CD4-positive, alpha-beta memory T cell (primary cell): ENCODE results near the gene G6PD. TPM values are rescaled to one million over a fixed set of nuclear protein-coding genes. Genes with fewer than 3 reads are reported as not detected.
A peak's percentile ranks its signal among the peaks of the same experiment; 100 is the strongest.

Experiments used
- CTCF ChIA-PET: fragments of 350-600 bp; sonication (Branson Sonifier 250); formaldehyde crosslinking; loops from one replicate; lab custom pipeline; 2021; ENCODE audit warnings: inconsistent platforms; ENCODE audit not compliant: partially characterized antibody; lab: Charles Lee
- POLR2A ChIA-PET: fragments of 350-600 bp; sonication (Branson Sonifier 250); formaldehyde crosslinking; loops from one replicate; lab custom pipeline; 2021; ENCODE audit not compliant: partially characterized antibody; lab: Charles Lee
- DNase-seq, 5 donors: peaks; one replicate each; pipeline versions ENCODE4 v3.0.0 to v3.0.0-alpha.2; 2020 to 2022; ENCODE audit warnings: mixed read lengths in 1 of 5
- H3K27ac ChIP-seq: one replicate; pipeline ENCODE4 v1.7.0; 2013; ENCODE audit warnings: low read depth, low read length
- H3K27me3 ChIP-seq: 2 replicates; pipeline ENCODE4 v1.7.0; 2013; ENCODE audit warnings: mild to moderate bottlenecking, low read length, moderate library complexity; ENCODE audit not compliant: insufficient read depth
- H3K36me3 ChIP-seq: 2 replicates; pipeline ENCODE4 v1.7.0; 2013; ENCODE audit warnings: mild to moderate bottlenecking, low read length, moderate library complexity; ENCODE audit not compliant: insufficient read depth
- H3K4me1 ChIP-seq: 2 replicates; pipeline ENCODE4 v1.7.0; 2013; ENCODE audit warnings: mild to moderate bottlenecking, low read length, moderate library complexity; ENCODE audit not compliant: insufficient read depth
- H3K4me3 ChIP-seq, 2 donors: one replicate each; pipeline ENCODE4 v1.7.0; 2013; ENCODE audit warnings: low read length in 2 of 2, mild to moderate bottlenecking in 1 of 2
- H3K9me3 ChIP-seq, 2 donors: one replicate each; pipeline ENCODE4 v1.7.0; 2013; ENCODE audit warnings: low read length in 2 of 2, control low read depth in 1 of 2; ENCODE audit not compliant: control insufficient read depth in 1 of 2
- H3K27ac Mint-ChIP-seq, 7 donors: one replicate each; pipeline ENCODE4 v1.8.0; 2020 to 2021; ENCODE audit warnings: mixed read lengths in 7 of 7, mild to moderate bottlenecking in 6 of 7, inconsistent platforms in 3 of 7, moderate library complexity in 3 of 7
- H3K27me3 Mint-ChIP-seq, 2 donors: one replicate each; pipeline ENCODE4 v1.8.0; 2020 to 2021; ENCODE audit warnings: mixed read lengths in 2 of 2
- H3K36me3 Mint-ChIP-seq, 2 donors: one replicate each; pipeline ENCODE4 v1.8.0; 2020 to 2021; ENCODE audit warnings: mixed read lengths in 2 of 2, inconsistent platforms in 1 of 2, mild to moderate bottlenecking in 1 of 2
- H3K4me1 Mint-ChIP-seq, 4 donors: one replicate each; pipeline ENCODE4 v1.8.0; 2020 to 2021; ENCODE audit warnings: mixed read lengths in 4 of 4, mild to moderate bottlenecking in 1 of 4
- H3K4me3 Mint-ChIP-seq, 8 donors: one replicate each; pipeline ENCODE4 v1.8.0; 2020 to 2021; ENCODE audit warnings: mixed read lengths in 8 of 8, mild to moderate bottlenecking in 7 of 8, moderate library complexity in 6 of 8, inconsistent platforms in 3 of 8
- H3K9me3 Mint-ChIP-seq, 8 donors: one replicate each; pipeline ENCODE4 v1.8.0; 2020 to 2021; ENCODE audit warnings: mixed read lengths in 8 of 8, mild to moderate bottlenecking in 5 of 8, inconsistent platforms in 3 of 8, moderate library complexity in 1 of 8
- intact Hi-C: fragments of 100-400 bp; cut with micrococcal nuclease; formaldehyde crosslinking; loops from one replicate; pipeline ENCODE4 v1.15.1; 2023
- polyA plus RNA-seq, 2 donors: library from polyadenylated mRNA; unstranded; fragments of 300-500 nt; fragmentation: Illumina TruSeq; gene quantifications; one replicate each; pipeline ENCODE4 v1.2.3, GENCODE V29; 2021
- total RNA-seq, 2 experiments: library from RNA; stranded (reverse); gene quantifications; one replicate each; pipeline ENCODE4 v1.2.3, GENCODE V29; 2021

Gene G6PD
- total and polyA plus RNA-seq, 4 experiments from 2014 or later: 1.7 to 46.0 (median 24.6) TPM

DNA sequence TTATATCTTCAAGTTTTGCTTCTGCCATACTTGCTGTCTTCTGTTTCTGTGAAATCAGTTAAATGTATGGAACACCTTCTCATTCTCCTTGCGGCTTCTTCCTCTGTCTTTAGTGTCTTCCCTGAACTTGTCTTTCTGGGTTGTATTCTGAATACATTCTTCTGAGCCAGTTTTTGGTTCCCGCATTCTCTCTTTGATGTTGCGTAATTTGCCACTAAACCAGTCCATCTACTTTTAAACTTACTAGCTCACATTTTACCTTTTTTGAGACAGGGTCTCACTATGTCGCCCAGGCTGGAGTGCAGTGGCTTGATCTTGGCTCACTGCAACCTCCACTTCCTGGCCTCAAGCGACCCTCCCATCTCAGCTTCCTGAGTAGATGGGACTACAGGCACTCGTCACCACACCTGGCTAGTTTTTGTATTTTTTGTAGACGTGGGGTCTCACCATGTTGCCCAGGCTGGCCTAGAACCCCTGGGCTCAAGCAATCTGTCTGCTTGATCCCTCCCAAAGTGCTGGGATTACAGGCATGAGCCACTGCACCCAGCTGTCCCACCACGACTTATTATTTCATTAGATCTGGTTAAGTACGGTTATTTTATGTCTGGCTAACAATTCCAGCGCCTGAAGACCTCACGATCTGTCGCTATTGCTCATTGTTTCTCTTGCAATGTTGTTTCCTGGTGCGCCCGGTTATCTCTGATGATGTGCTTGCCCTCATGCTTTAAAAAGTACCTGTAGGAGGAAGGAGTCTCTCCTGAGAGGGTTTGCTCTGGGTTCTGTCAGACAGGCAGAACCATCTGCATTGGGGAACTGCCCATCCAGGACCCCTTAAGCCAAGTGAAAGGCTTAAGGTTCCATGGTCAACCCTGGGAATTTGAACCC, 20.8 kb downstream of the G6PD start:
- Histone ChIP-seq H3K4me3 (no peak overlapping the region), H3K27me3 (no peaks in the 10 kb centered on the region), H3K4me1 (peaks cover 23% of the 10 kb centered on the region), H3K27ac (no peak overlapping the region), H3K36me3 (no peaks in the 10 kb centered on the region), H3K9me3 (no peaks in the 10 kb centered on the region)
- DNase-seq: no peak
- ChIA-PET POLR2A (interaction anchor here (0.8 to 3.2 kb wide), 6 partner anchors 10 to 127 kb away, joined by 3 to 31 read pairs (median 8); partner anchors contain the start of genes ATP6AP1, FAM3A, RPL10 and SLC10A3), CTCF (interaction anchor here (0.7 to 1.7 kb wide), 4 partner anchors 11 to 127 kb away, joined by 3 to 11 read pairs (median 4); partner anchors contain the start of genes RPL10 and SLC10A3)
- Mint-ChIP-seq H3K9me3 (no peaks in the 10 kb centered on the region), H3K4me1 (peaks cover 11 to 23% (median 16%) of the 10 kb centered on the region in 4 donors), H3K4me3 (peak overlapping the region in 5 of 8 donors; percentile 6 to 62 (median 39)), H3K36me3 (no peaks in the 10 kb centered on the region), H3K27ac (peak overlapping the region in 6 of 7 donors; percentile 2 to 81 (median 48)), H3K27me3 (no peaks in the 10 kb centered on the region)
- intact Hi-C loops: no loop called here

DNA sequence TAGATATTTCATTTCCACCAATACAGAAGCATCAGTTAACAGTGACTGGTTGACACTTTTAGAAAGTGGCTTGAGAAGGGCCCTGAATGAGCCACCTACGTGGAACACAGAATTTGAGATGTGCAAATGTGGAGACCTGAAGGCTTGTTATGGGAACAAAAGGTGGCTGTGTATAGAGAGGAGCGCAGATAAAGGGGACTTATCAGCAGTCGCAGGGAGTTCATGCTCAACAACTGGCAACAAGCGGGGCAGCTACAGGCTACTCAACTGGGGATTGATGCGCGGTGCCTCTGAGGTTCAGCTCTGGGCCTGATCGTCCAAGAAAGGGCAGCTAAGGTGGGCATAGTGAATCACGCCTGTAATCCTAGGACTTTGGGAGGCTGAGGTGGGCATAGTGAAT, 27.3 kb downstream of the G6PD start:
- Mint-ChIP-seq H3K9me3 (no peaks in the 10 kb centered on the region), H3K36me3 (peaks cover 0 to 1% of the 10 kb centered on the region in 2 donors), H3K4me1 (peaks cover 3 to 14% (median 6%) of the 10 kb centered on the region in 4 donors), H3K4me3 (no peak overlapping the region), H3K27me3 (no peaks in the 10 kb centered on the region), H3K27ac (peak overlapping the region in 1 of 7 donors; percentile 36)
- intact Hi-C loops: loop anchor here (5.0 kb wide), 2 partner anchors 62 to 82 kb away; partner anchors contain the start of genes GDI1 and PLXNA3
- ChIA-PET POLR2A (no interaction called here), CTCF (interaction anchor here (1.2 kb wide), 1 partner anchor 8 kb away, joined by 7 read pairs; no protein-coding TSS in a partner anchor)
- peaks cover 13% of the 10 kb centered on the region for H3K4me1 ChIP-seq
- no peaks in the 10 kb centered on the region for H3K9me3 ChIP-seq
- H3K27me3 ChIP-seq: no peaks in the 10 kb centered on the region
- H3K27ac ChIP-seq: no peak overlapping the region
- H3K4me3 ChIP-seq: no peak overlapping the region
- DNase-seq: no peak
- no peaks in the 10 kb centered on the region for H3K36me3 ChIP-seq

DNA sequence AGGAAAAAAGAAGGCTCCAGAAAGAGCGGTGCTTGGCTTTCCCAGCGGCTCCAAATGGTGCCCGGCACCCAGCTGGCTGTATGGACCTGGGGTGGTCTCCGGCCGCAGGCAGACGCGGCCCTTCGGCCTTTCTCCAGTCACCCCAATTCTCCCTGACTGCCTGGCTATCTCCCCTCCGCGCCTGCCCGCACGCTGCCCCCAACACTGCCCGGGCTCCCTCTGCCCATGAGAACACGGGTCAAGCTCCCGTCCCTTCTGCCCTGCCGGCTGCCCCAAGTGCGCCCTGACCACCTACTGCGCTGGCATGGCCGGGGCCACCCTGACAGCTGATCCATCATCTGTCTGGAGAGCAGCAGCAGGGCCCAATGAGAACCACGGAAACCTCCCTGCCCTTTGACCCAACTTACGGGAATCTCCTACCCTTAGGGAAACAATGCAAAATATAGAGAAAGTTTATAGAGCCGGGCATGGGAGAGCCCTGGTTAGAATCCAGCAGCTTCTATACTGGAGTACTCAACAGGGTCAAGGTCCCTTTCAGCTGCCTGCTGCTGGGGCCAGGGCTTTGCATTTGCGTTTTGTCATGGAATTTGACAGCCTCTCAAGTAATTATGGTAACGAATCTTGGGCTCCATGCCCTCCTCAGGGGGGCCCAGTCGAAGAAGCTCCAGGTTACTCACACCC, 29.4 kb downstream of the G6PD start:
- Histone ChIP-seq H3K36me3 (no peaks in the 10 kb centered on the region), H3K27ac (no peak overlapping the region), H3K4me1 (peaks cover 13% of the 10 kb centered on the region), H3K9me3 (no peaks in the 10 kb centered on the region), H3K4me3 (no peak overlapping the region), H3K27me3 (no peaks in the 10 kb centered on the region)
- H3K27ac Mint-ChIP-seq: peak overlapping the region in 3 of 7 donors; percentile 29 to 92 (median 74)
- H3K4me1 Mint-ChIP-seq: peaks cover 8 to 21% (median 15%) of the 10 kb centered on the region in 4 donors
- no peak for DNase-seq
- ChIA-PET CTCF (interaction anchor here (1.0 to 1.1 kb wide), 2 partner anchors 10 kb away, joined by 3 to 4 read pairs; no protein-coding TSS in a partner anchor), POLR2A (interaction anchor here (0.7 to 4.2 kb wide), 12 partner anchors 9 to 155 kb away, joined by 3 to 34 read pairs (median 6); partner anchors contain the start of genes ATP6AP1, PLXNA3, RPL10 and SLC10A3)
- no peaks in the 10 kb centered on the region for H3K9me3 Mint-ChIP-seq
- H3K27me3 Mint-ChIP-seq: no peaks in the 10 kb centered on the region
- intact Hi-C loops: loop anchor here (5.0 kb wide), 2 partner anchors 60 to 80 kb away; partner anchors contain the start of genes GDI1 and PLXNA3
- H3K36me3 Mint-ChIP-seq: peaks cover 0 to 1% of the 10 kb centered on the region in 2 donors
- peak overlapping the region in 5 of 8 donors; percentile 34 to 88 (median 80) for H3K4me3 Mint-ChIP-seq

DNA sequence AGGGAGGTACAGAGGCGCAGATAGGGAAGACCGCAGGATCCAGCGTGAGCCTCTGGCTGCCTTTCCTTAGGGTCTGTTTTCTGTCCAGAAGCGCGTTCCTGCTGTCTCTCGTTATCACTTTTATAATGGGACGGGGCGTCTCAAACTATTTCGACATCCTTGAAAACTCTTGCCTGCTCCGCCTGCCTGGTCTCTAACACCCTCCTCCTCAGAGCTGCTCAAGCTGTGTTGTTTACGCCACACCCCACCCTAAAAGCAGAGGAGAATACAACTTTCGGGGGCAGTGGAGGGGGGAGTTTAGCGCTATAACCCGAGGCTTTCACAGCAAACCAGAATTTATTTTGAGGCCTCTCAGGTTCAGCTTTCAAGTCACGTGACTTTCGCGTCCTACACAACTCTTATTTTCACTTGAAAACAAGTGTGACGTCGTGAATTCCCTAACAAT, 30.0 kb downstream of the G6PD start:
- DNase-seq: peak in 1 of 5 donors; percentile 16
- Mint-ChIP-seq H3K27me3 (no peaks in the 10 kb centered on the region), H3K36me3 (peaks cover 0 to 1% of the 10 kb centered on the region in 2 donors), H3K4me1 (peaks cover 8 to 24% (median 15%) of the 10 kb centered on the region in 4 donors), H3K9me3 (no peaks in the 10 kb centered on the region), H3K27ac (peak overlapping the region; percentile 74 to 95 (median 92)), H3K4me3 (peak overlapping the region; percentile 80 to 88 (median 85))
- ChIA-PET CTCF (interaction anchor here (1.1 kb wide), 1 partner anchor 10 kb away, joined by 4 read pairs; no protein-coding TSS in a partner anchor), POLR2A (interaction anchor here (0.7 to 4.2 kb wide), 13 partner anchors 10 to 138 kb away, joined by 3 to 34 read pairs (median 6); partner anchors contain the start of genes ATP6AP1, EMD, PLXNA3 and RPL10)
- Histone ChIP-seq H3K27me3 (no peaks in the 10 kb centered on the region), H3K4me3 (peak overlapping the region; percentile 42 to 53), H3K4me1 (peaks cover 14% of the 10 kb centered on the region), H3K27ac (peak overlapping the region; percentile 81), H3K9me3 (no peaks in the 10 kb centered on the region), H3K36me3 (no peaks in the 10 kb centered on the region)
- intact Hi-C loops: loop anchor here (1.0 to 5.0 kb wide), 4 partner anchors 26 to 79 kb away; partner anchors contain the start of genes GDI1, LAGE3, PLXNA3 and SLC10A3

DNA sequence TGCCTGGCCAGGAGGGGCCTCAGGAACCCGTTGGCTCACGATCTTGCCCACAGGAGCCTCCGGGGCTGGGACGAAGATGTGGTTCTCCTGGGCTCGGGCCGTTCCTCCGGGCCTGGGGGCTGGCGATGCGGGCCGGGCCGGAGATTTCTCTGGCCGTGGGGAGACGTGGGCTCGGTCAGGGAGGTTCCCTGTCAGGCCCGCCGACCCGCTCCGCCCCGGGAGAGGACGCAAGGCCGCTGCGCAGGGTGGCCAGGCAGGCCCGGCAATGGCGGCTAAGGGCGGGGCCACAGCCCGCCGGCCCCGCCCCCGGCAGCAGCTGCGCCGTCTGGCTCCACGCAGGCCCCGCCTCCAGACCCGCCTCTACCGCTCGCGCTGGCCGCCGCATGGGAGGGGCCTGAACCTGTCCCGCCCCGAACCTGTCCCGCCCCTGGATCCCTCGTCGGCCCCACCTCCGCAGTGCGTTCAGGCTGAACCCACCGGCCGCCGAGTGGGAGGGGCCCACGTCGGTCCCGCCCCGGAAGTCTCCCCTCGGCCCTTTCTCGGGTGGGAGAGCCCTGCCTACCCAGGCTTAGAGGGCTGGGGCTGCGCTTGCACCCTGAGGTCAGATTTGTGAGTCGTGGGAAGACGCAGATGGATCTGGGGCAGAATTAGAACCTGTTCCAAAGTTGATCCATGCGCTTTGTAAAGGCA, 30.5 kb downstream of the G6PD start, which contains the start of gene FAM3A:
Gene FAM3A, minus strand, starts transcription at position 267 of the 690 bp plus-strand sequence. CDS start 460 bp downstream, outside the sequence.
- ChIA-PET POLR2A (interaction anchor here (0.9 to 4.2 kb wide), 12 partner anchors 11 to 588 kb away, joined by 3 to 34 read pairs (median 6); partner anchors contain the start of genes EMD, PLXNA3, RPL10 and SLC10A3), CTCF (interaction anchor here (1.1 kb wide), 1 partner anchor 11 kb away, joined by 4 read pairs; no protein-coding TSS in a partner anchor)
- H3K36me3 Mint-ChIP-seq: peaks cover 0 to 2% of the 10 kb centered on the region in 2 donors

More for the DNA sequence above, 30.5 kb downstream of the G6PD start, which contains the start of gene FAM3A:
- Histone ChIP-seq H3K27me3 (no peaks in the 10 kb centered on the region), H3K27ac (peak within 1 kb of the TSS; percentile 81), H3K4me3 (peak within 1 kb of the TSS; percentile 42 to 56), H3K4me1 (peaks cover 18% of the 10 kb centered on the region), H3K36me3 (no peaks in the 10 kb centered on the region), H3K9me3 (no peaks in the 10 kb centered on the region)
- Mint-ChIP-seq H3K4me3 (peak within 1 kb of the TSS; percentile 83 to 88 (median 85)), H3K27ac (peak within 1 kb of the TSS; percentile 74 to 95 (median 92)), H3K27me3 (no peaks in the 10 kb centered on the region), H3K9me3 (no peaks in the 10 kb centered on the region), H3K4me1 (peaks cover 10 to 29% (median 16%) of the 10 kb centered on the region in 4 donors)
- DNase-seq: peak; percentile 87 to 90 (median 89)
- intact Hi-C loops: loop anchor here (1.0 to 5.0 kb wide), 4 partner anchors 26 to 79 kb away; partner anchors contain the start of genes GDI1, LAGE3, PLXNA3 and SLC10A3
